Pancreas (tissue), 10 donors: ENCODE measurements around the gene PMEPA1. TPM values are rescaled to one million over a fixed set of nuclear protein-coding genes. Genes with fewer than 3 reads are reported as not detected.

ENCODE experiments used
- ATAC-seq, 4 donors: fragments of 200-7000 bp; cut with Tn5 transposase; one replicate each; pipeline versions ENCODE4 v1.8.0 to v1.9.1; 2020; ENCODE audit warnings: mild to moderate bottlenecking in 4 of 4, moderate library complexity in 4 of 4
- DNase-seq, 6 donors: peaks; one replicate each; pipeline ENCODE4 v3.0.0-alpha.2; 2020
- FAIRE-seq: peaks from 2 replicates; lab custom pipeline; 2012; peaks lifted over from hg19 to GRCh38; lab: Jason Lieb, UNC
- H3K27ac ChIP-seq, 4 donors: fragments of 200-600 bp; sonication (generic); 1 replicate in 3 of 4; 2 replicates in 1 of 4; pipeline versions ENCODE4 v1.5.0 to v1.8.0; 2020
- H3K27me3 ChIP-seq, 4 donors: fragments of 200-600 bp; one replicate each; pipeline ENCODE4 v1.8.0; 2021
- H3K36me3 ChIP-seq, 3 donors: fragments of 200-600 bp; sonication (generic) in 1 of 3; one replicate each; pipeline versions ENCODE4 v1.5.0 to v1.8.0; 2020 to 2021
- H3K4me1 ChIP-seq, 3 donors: fragments of 200-600 bp; one replicate each; pipeline ENCODE4 v1.8.0; 2021
- H3K4me3 ChIP-seq, 4 donors: fragments of 200-600 bp; sonication (generic) in 2 of 4; one replicate each; pipeline versions ENCODE4 v1.5.0 to v1.8.0; 2020 to 2021
- H3K9me3 ChIP-seq, 4 donors: fragments of 200-600 bp; one replicate each; pipeline ENCODE4 v1.8.0; 2021
- WGBS, 2 donors: extraction: QIAGEN DNeasy Blood & Tissue Kit; methylation state at CpG; one replicate each; pipeline ENCODE4 v1.1.7; 2013; 5-methylcytosine and 5-hydroxymethylcytosine counted together
- intact Hi-C, 3 donors: fragments of 100-400 bp; cut with DNase I; formaldehyde crosslinking; loops; one replicate each; pipeline versions ENCODE4 v1.11.1 to v1.14.2; 2022
- polyA plus RNA-seq, 2 donors: library from polyadenylated mRNA; stranded (reverse); fragments of 200-250 nt; gene quantifications; one replicate each; pipeline ENCODE4 v1.2.3, GENCODE V29; 2013
- total RNA-seq, 6 donors: library from RNA; stranded (reverse); fragmentation: NEBNext Ultra II Directional in 4 of 6; extraction: Animal tissue kit (Norgen Biotek cat#: 25700) in 4 of 6; gene quantifications; one replicate each; pipeline versions ENCODE4 v1.2.1 to v1.2.4, GENCODE V29; 2021 to 2023
- TF ChIP-seq, protein P1 (sequence below), 4 donors: fragments of 200-600 bp; sonication (generic) in 3 of 4; IDR thresholded peaks; one replicate each; pipeline versions ENCODE4 v1.5.0 to v1.8.0; 2021; ENCODE audit warnings: antibody characterized with exemption in 4 of 4
- donor health status: healthy with polysubstance abuse.
- donor health status: DM: no; HTN: no; CAD: no; lungs with moderate emphysema.
- donor health status: DM: no; HTN: no; CAD: no.
- donor health status: control.
- donor health status: control.
- donor health status: Bipolar disorder and iron deficiency.
- donor health status: DM: yes; HTN: yes; CAD: no.
- donor health status: DM: no; HTN: no; CAD: no.
- donor health status: DM: no; HTN: no; CAD: no.
- donor health status: DM: yes; HTN: yes; CAD: no.

The PMEPA1 gene
- total and polyA plus RNA-seq, 8 donors = 24.8 to 98.2 (median 33.6) TPM

DNA sequence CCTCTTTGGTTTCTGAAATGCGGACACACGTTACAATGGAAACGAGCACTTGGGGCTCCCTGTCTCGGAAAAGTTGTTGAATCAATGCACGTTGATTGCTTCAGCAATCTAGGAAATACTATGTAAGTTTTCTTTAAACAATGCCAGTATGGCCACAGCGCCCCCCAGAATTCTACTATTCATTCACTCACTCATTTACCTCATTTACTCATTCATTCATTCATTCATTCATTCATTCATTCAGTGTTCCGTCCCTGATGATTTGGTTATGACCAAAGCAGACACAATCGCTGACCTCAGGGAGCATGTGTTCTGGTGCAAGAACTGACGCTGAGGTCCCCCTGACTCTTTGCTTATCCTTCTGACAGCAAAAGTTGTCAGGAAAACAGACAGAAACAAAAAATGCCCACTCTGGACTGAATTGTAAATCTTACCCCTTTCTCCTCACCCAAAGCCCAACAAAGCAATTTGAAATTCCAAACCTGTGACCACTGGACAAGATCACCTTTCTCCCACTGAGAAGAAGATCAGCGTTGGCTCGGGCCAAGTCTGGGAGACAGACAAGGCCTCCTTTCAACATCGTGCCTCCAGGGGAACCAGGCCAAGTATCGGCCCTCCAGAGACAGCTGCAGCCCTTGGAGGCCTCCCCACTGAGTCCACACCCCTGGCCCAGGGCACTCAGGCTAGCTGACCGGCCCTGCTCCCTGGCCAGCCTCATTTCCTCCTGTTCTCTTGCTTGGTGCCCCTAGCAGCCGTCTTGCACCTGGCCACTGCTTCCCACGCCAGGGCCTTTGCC is 15.0 kb upstream of the PMEPA1 start:
- no peaks in the 10 kb centered on the region for H3K4me1 ChIP-seq
- H3K27ac ChIP-seq = no peak overlapping the region
- WGBS, 2 donors = 82% methylated on average over 16 of the region's 16 CpGs
- TF ChIP-seq, protein P1, sequence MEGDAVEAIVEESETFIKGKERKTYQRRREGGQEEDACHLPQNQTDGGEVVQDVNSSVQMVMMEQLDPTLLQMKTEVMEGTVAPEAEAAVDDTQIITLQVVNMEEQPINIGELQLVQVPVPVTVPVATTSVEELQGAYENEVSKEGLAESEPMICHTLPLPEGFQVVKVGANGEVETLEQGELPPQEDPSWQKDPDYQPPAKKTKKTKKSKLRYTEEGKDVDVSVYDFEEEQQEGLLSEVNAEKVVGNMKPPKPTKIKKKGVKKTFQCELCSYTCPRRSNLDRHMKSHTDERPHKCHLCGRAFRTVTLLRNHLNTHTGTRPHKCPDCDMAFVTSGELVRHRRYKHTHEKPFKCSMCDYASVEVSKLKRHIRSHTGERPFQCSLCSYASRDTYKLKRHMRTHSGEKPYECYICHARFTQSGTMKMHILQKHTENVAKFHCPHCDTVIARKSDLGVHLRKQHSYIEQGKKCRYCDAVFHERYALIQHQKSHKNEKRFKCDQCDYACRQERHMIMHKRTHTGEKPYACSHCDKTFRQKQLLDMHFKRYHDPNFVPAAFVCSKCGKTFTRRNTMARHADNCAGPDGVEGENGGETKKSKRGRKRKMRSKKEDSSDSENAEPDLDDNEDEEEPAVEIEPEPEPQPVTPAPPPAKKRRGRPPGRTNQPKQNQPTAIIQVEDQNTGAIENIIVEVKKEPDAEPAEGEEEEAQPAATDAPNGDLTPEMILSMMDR (IDR thresholded peaks at IDR 0.05) = no peak
- no peak for FAIRE-seq
- intact Hi-C loops = no loop called here
- no peaks in the 10 kb centered on the region for H3K9me3 ChIP-seq
- H3K27me3 ChIP-seq = no peaks in the 10 kb centered on the region
- ATAC-seq = no peak
- H3K36me3 ChIP-seq = no peaks in the 10 kb centered on the region
- no peak for DNase-seq
- no peak overlapping the region for H3K4me3 ChIP-seq

DNA sequence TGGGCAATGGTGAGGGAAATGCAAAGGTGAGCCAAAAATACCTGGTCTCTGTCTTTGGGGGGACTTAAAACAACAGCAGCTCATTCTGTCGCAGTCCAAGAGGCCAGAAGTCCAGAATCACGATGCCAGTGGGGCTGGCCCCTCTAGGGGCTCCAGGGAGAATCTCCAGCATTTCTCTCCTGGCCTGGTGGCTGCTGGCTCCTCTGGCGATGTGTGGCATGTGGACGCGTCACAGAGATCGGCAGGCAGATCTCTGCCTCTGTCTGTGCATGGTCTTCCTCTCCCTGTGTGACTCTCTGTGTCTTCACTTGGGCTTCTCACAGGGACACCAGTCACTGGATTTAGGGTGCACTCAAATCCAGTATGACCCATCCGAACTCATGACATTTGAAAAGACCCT is 14.0 kb upstream of the PMEPA1 start:
- ATAC-seq = no peak
- TF ChIP-seq, protein P1 (IDR thresholded peaks at IDR 0.05) = no peak
- intact Hi-C loops = no loop called here
- Histone ChIP-seq H3K27ac (no peak overlapping the region), H3K9me3 (no peaks in the 10 kb centered on the region), H3K4me1 (no peaks in the 10 kb centered on the region), H3K4me3 (no peak overlapping the region), H3K27me3 (no peaks in the 10 kb centered on the region), H3K36me3 (no peaks in the 10 kb centered on the region)
- no peak for DNase-seq
- no peak for FAIRE-seq
- WGBS, 2 donors = 91% methylated on average over 7 of the region's 7 CpGs

DNA sequence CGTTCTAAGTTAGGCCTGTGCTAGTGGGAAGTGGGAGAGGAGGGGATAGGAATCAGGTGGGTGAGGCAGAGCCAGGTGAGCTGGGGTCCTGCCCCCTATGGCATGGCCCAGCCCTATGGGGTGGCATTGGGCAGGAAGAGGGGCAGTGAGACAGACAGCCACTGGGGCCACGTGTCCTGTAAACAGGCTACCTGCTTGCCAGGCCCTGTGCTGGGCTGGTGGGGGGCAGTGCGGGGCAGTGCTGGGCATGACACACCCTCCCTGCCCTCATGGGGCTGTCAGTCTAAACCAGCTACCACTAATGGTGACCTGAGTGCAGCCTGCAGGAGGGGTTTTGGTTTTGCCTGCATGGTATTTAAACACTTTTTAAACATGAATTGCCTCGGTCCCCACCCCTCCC is 10.1 kb upstream of the PMEPA1 start:
- WGBS, 2 donors = 59 to 76% methylated on average over 4 of the region's 4 CpGs
- FAIRE-seq (no peak), ATAC-seq (no peak), DNase-seq (peak in 1 of 6 donors; percentile 56)
- Histone ChIP-seq H3K27me3 (no peaks in the 10 kb centered on the region), H3K9me3 (no peaks in the 10 kb centered on the region), H3K4me1 (peaks cover 0 to 7% (median 6%) of the 10 kb centered on the region in 3 donors), H3K36me3 (no peaks in the 10 kb centered on the region), H3K27ac (no peak overlapping the region), H3K4me3 (no peak overlapping the region)
- TF ChIP-seq, protein P1 (IDR thresholded peaks at IDR 0.05) = no peak
- intact Hi-C loops = no loop called here

DNA sequence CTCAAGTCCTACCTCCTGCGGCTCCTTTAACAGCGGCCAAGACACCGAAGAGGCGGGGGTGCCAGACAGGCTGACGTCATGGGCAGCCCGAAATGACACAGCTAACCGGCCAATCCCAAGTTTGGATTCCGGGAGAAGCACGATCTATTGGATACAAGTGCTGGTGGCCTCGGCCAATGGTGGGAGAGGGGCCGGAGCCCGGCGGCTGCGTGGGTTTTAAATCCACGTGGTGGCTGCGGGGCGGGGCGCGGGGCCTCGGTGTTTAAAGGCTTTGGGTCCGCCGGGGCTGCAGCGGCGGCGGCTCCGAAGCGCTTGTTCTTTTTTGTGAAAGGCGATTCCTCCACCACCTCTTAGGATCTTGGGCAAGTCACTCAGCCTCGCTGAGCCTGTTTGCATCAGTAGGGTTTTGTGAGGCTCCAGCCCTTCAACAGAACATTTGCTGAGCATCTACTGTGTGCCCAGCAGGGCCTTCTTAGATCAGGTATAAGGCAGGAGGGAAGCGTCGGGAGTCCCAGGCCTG is 8.7 kb upstream of the PMEPA1 start:
- H3K9me3 ChIP-seq = no peaks in the 10 kb centered on the region
- no peaks in the 10 kb centered on the region for H3K27me3 ChIP-seq
- peaks cover 0 to 7% (median 6%) of the 10 kb centered on the region in 3 donors for H3K4me1 ChIP-seq
- DNase-seq (peak; percentile 94 to 97 (median 96)), ATAC-seq (peak; percentile 99 to 100 (median 99)), FAIRE-seq (peak; percentile 98)
- TF ChIP-seq, protein P1 (IDR thresholded peaks at IDR 0.05) = no peak
- H3K27ac ChIP-seq = no peak overlapping the region
- intact Hi-C loops = no loop called here
- 0 to 1% methylated on average over 31 of the region's 31 CpGs for WGBS, 2 donors
- no peaks in the 10 kb centered on the region for H3K36me3 ChIP-seq
- H3K4me3 ChIP-seq = peak overlapping the region in 2 of 4 donors; percentile 18 to 29

DNA sequence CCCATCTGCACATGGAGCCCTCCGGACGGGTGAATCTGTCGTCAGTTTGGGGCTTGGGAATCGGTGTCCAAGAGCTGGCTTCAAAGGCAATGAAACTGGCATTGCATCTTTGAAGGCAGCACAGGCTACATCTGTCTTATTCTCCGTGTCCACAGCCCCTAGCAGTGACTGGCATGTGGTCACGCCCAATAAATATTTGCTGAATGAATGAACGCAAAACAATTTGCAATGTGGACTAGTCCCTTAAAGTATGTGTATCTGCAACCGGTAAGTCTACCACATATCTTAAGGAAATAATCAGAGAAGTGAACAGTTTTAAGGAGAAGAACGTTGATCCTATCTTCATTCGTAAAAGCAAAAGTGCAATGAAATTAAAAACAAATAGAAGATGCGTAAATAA is 8.0 kb upstream of the PMEPA1 start:
- TF ChIP-seq, protein P1 (IDR thresholded peaks at IDR 0.05) = no peak
- Histone ChIP-seq H3K9me3 (no peaks in the 10 kb centered on the region), H3K27me3 (no peaks in the 10 kb centered on the region), H3K4me3 (no peak overlapping the region), H3K27ac (no peak overlapping the region), H3K36me3 (no peaks in the 10 kb centered on the region), H3K4me1 (peaks cover 0 to 7% (median 6%) of the 10 kb centered on the region in 3 donors)
- 25 to 34% methylated on average over 11 of the region's 11 CpGs for WGBS, 2 donors
- no peak for DNase-seq
- no peak for FAIRE-seq
- peak in 1 of 4 donors; percentile 6 for ATAC-seq
- intact Hi-C loops = no loop called here
